Esophagus muscularis mucosa (tissue), 4 donors: Measurements from ENCODE around the gene PDGFB. TPM values are rescaled to one million over a fixed set of nuclear protein-coding genes. Genes with fewer than 3 reads are reported as not detected.

Experiments used
- DNase-seq: peaks from one replicate; pipeline ENCODE4 v3.0.0-alpha.2; 2017; ENCODE audit errors: extremely low spot score
- H3K27ac ChIP-seq, 4 donors: fragments of 200-600 bp; sonication (generic); replicated peaks in 1 of 4; 1 replicate in 3 of 4; 2 replicates in 1 of 4; pipeline ENCODE4 v1.5.1; 2016 to 2019; ENCODE audit warnings: mild to moderate bottlenecking in 1 of 4
- H3K27me3 ChIP-seq, 4 donors: fragments of 200-600 bp; sonication (generic); one replicate each; pipeline versions ENCODE4 v1.5.1 to v1.6.0; 2016 to 2019
- H3K36me3 ChIP-seq, 4 donors: fragments of 200-600 bp; sonication (generic); one replicate each; pipeline ENCODE4 v1.5.1; 2016 to 2019
- H3K4me1 ChIP-seq, 4 donors: fragments of 200-600 bp; sonication (generic); one replicate each; pipeline ENCODE4 v1.5.1; 2016 to 2019
- H3K4me3 ChIP-seq, 4 donors: fragments of 200-600 bp; sonication (generic); 1 replicate in 2 of 4; 2 replicates in 2 of 4; pipeline ENCODE4 v1.5.1; 2016 to 2019; ENCODE audit warnings: mild to moderate bottlenecking in 4 of 4, moderate library complexity in 1 of 4
- H3K9me3 ChIP-seq, 4 donors: fragments of 200-600 bp; sonication (generic); 1 replicate in 3 of 4; 2 replicates in 1 of 4; pipeline ENCODE4 v1.5.1; 2016 to 2019
- EP300 ChIP-seq: sonication (generic); formaldehyde crosslinking; IDR thresholded peaks from one replicate; pipeline ENCODE4 v1.6.1; 2017; ENCODE audit warnings: antibody characterized with exemption
- POLR2A ChIP-seq: fragments of 450-650 bp; IDR thresholded peaks from one replicate; pipeline ENCODE4 v1.6.1; 2017; ENCODE audit warnings: antibody characterized with exemption, moderate library complexity, mild to moderate bottlenecking, low read depth
- POLR2AphosphoS5 ChIP-seq, 2 donors: sonication (generic); formaldehyde crosslinking; IDR thresholded peaks; one replicate each; pipeline ENCODE4 v1.6.1; 2017; ENCODE audit warnings: antibody characterized with exemption in 2 of 2
- WGBS: methylation state at CpG from one replicate; pipeline ENCODE4 v1.1.5; 2018; 5-methylcytosine and 5-hydroxymethylcytosine counted together
- intact Hi-C: fragments of 100-400 bp; cut with DNase I; formaldehyde crosslinking; loops from one replicate; pipeline ENCODE4 v1.15.1; 2023
- total RNA-seq, 4 donors: library from RNA; depleted of rRNA; stranded (reverse); fragments of >200 nt; gene quantifications; one replicate each; pipeline versions ENCODE4 v1.1.0 to v1.2.1, GENCODE V29; 2016
- TF ChIP-seq, protein P1 (sequence below), 3 experiments: fragments of 200-600 bp in 2 of 3; fragments of 450-650 bp in 1 of 3; sonication (generic) in 2 of 3; IDR thresholded peaks; one replicate each; pipeline ENCODE4 v1.5.1; 2017 to 2019; ENCODE audit warnings: antibody characterized with exemption in 3 of 3, mild to moderate bottlenecking in 2 of 3, moderate library complexity in 1 of 3

Gene PDGFB
- total RNA-seq, 4 donors from 2014 or later: 12.3 to 25.4 (median 18.8) TPM

DNA sequence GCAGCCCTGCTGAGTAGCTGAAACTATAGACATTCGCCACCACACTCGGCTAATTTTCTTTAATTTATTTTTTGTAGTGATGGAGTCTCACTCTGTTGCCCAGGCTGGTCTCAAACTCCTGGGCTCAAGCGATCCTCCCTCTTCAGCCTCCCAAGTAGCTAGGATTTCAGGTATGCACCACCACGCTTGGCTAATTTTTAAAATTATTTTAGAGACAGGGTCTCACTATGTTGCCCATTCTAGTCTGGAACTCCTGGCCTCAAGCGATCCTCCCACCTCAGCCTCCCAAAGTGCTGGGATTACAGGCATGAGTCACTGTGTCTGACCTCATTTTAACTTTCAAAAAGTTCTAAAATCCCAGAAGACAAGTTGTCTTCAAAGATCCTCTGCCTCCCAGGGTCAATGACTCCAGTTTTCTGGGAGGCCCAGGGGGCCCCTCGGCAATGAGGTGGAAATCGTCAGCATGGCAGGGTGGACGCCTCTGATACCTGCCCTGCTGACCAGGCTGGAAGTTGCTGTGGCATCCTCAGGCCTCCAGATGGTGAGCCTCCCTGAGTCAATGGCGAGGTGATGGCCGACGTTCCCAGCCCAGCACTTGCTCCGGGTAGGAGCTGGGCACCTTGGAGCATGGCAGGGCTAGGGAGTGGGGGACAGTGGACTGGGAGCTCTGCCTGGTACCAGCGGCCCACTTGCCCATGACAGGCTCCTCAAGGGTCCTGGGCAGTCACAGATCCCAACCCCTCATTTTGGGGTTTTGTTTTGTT, 43.5 kb upstream of the PDGFB start:
- H3K9me3 ChIP-seq: peaks cover 0 to 7% (median 5%) of the 10 kb centered on the region in 4 donors
- H3K4me1 ChIP-seq: peaks cover 36 to 47% (median 41%) of the 10 kb centered on the region in 4 donors
- intact Hi-C loops: no loop called here
- DNase-seq: no peak
- TF ChIP-seq POLR2AphosphoS5 (IDR thresholded peaks at IDR 0.05) (no peak), POLR2A (no peak), EP300 (no peak)
- TF ChIP-seq, protein P1, sequence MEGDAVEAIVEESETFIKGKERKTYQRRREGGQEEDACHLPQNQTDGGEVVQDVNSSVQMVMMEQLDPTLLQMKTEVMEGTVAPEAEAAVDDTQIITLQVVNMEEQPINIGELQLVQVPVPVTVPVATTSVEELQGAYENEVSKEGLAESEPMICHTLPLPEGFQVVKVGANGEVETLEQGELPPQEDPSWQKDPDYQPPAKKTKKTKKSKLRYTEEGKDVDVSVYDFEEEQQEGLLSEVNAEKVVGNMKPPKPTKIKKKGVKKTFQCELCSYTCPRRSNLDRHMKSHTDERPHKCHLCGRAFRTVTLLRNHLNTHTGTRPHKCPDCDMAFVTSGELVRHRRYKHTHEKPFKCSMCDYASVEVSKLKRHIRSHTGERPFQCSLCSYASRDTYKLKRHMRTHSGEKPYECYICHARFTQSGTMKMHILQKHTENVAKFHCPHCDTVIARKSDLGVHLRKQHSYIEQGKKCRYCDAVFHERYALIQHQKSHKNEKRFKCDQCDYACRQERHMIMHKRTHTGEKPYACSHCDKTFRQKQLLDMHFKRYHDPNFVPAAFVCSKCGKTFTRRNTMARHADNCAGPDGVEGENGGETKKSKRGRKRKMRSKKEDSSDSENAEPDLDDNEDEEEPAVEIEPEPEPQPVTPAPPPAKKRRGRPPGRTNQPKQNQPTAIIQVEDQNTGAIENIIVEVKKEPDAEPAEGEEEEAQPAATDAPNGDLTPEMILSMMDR (IDR thresholded peaks at IDR 0.05): no peak
- H3K4me3 ChIP-seq: no peak overlapping the region
- 95% methylated on average over 12 of the region's 13 CpGs for WGBS
- H3K27ac ChIP-seq: no peak overlapping the region
- H3K27me3 ChIP-seq: no peaks in the 10 kb centered on the region
- H3K36me3 ChIP-seq: no peaks in the 10 kb centered on the region

DNA sequence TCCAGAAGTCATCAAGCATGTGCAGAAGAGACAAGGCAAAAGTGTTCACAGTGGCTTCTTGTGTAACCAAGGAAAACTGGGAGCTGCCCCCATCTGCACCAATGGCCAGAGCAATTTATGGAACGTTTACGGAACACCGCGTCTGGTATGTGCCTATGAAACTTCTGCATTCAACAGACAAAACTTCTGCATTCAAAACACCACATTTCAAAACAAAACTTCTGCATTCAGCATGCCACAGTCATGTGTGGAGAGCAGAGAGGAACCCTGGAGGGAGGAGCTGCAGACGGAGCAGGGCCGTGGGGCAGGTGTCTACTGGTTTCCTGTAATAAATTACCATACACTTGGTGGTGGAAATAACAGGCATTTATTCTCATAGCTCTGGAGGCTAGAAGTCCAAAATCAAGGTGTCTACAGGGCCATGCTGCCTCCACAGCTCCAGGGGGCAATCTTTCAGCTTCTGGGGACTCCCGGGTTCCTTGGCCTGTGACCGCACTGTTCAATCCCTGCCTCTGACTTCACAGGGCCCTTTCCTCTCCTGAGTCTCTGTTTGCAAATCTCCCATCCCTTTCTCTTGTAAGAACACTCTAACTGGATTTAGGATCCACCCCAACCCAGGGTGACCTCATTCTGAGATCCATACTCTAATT, 42.4 kb upstream of the PDGFB start:
- no peak for DNase-seq
- peak; percentile 12 to 25 for TF ChIP-seq POLR2AphosphoS5 (IDR thresholded peaks at IDR 0.05)
- TF ChIP-seq, protein P1 (IDR thresholded peaks at IDR 0.05): no peak
- intact Hi-C loops: no loop called here
- 70% methylated on average over 8 of the region's 8 CpGs for WGBS
- Histone ChIP-seq H3K36me3 (no peaks in the 10 kb centered on the region), H3K4me1 (peaks cover 38 to 49% (median 43%) of the 10 kb centered on the region in 4 donors), H3K27me3 (no peaks in the 10 kb centered on the region), H3K9me3 (peaks cover 0 to 7% (median 5%) of the 10 kb centered on the region in 4 donors), H3K4me3 (no peak overlapping the region), H3K27ac (peak overlapping the region in 3 of 4 donors; percentile 18 to 24 (median 23))

DNA sequence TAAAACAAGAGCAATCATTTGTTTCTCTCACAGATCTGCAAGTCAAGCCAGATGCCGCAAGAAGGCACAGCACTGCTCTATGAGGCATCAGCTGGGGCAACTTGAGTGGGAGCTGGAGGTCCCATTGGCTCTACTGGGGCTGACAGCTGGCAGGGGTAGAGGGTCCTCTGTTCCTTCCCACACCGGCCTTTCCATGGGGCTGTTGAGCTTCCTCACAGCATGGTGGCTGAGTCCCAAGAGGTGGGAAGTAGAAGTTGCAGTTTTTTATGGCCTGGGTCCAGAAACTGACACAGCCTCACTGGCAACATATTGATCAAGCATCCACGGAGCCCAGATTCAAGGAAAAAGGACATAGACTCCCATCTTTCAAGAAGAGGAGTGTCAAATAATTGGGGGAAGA, 40.2 kb upstream of the PDGFB start:
- H3K27ac ChIP-seq: no peak overlapping the region
- no peak overlapping the region for H3K4me3 ChIP-seq
- H3K36me3 ChIP-seq: no peaks in the 10 kb centered on the region
- H3K9me3 ChIP-seq: peaks cover 0 to 7% (median 5%) of the 10 kb centered on the region in 4 donors
- no peak for TF ChIP-seq EP300
- TF ChIP-seq, protein P1 (IDR thresholded peaks at IDR 0.05): no peak
- TF ChIP-seq POLR2A: no peak
- TF ChIP-seq POLR2AphosphoS5 (IDR thresholded peaks at IDR 0.05): no peak
- intact Hi-C loops: no loop called here
- WGBS: 88% methylated on average over 3 of the region's 3 CpGs
- peaks cover 0 to 2% (median 0%) of the 10 kb centered on the region in 4 donors for H3K27me3 ChIP-seq
- peaks cover 16 to 34% (median 29%) of the 10 kb centered on the region in 4 donors for H3K4me1 ChIP-seq
- no peak for DNase-seq

DNA sequence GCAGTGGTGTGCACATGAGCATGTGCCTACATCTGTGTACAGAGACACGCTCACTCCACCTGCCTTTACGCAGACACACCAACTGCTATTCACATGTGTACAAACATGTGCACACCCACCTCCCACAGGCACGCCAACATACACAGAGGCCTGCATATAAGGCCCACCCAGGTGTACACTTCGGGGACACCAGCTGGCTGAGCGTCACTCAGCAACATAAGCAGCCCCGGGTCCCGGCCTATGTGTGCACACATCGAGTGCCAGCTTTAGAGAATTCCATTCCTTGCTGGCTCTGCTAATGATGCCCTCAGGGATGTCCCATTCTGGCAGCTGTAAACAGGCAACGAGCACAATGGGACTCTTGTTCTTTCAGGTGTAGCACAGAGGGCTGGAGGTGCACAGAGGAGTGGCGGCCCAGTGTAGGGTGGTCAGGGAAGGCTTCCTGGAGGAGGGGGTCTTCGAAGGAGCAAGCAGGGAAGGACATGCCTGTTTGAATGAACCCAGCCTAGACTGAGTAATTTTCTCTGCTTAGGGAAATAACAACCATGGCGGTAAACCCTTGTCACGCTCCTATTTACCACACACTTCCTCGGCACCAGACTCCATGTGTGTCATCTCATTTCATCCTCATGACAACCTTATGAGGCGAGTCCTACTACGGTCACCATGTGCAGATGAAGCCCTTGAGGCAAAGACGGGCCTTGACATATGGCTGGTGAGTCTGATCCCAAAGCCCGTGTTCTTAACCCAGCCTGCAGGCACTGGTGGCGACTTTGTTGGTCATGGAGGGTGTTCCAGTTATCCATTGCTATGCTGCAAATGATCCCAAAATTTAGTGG, 39.6 kb upstream of the PDGFB start:
- no peak overlapping the region for H3K4me3 ChIP-seq
- intact Hi-C loops: no loop called here
- no peak for DNase-seq
- H3K27ac ChIP-seq: peak overlapping the region in 3 of 4 donors; percentile 60 to 75 (median 74)
- H3K27me3 ChIP-seq: peaks cover 0 to 3% (median 0%) of the 10 kb centered on the region in 4 donors
- H3K4me1 ChIP-seq: peaks cover 15 to 36% (median 29%) of the 10 kb centered on the region in 4 donors
- peaks cover 0 to 7% (median 5%) of the 10 kb centered on the region in 4 donors for H3K9me3 ChIP-seq
- no peaks in the 10 kb centered on the region for H3K36me3 ChIP-seq
- TF ChIP-seq, protein P1 (IDR thresholded peaks at IDR 0.05): no peak
- TF ChIP-seq EP300 (no peak), POLR2A (no peak), POLR2AphosphoS5 (IDR thresholded peaks at IDR 0.05) (no peak)
- WGBS: 93% methylated on average over 11 of the region's 19 CpGs
